Tibial nerve (tissue), 4 donors: ENCODE data around the gene MYH7.

Experiments used
- EP300 ChIP-seq, 2 donors: sonication (generic); formaldehyde crosslinking; IDR thresholded peaks; one replicate each; pipeline ENCODE4 v1.6.1; 2017; ENCODE audit warnings: antibody characterized with exemption in 2 of 2, mild to moderate bottlenecking in 1 of 2
- POLR2A ChIP-seq, 2 donors: fragments of 450-650 bp; IDR thresholded peaks; one replicate each; pipeline ENCODE4 v1.6.1; 2017; ENCODE audit warnings: antibody characterized with exemption in 2 of 2, mild to moderate bottlenecking in 2 of 2, moderate library complexity in 2 of 2
- TF ChIP-seq, protein P1 (sequence below), 5 experiments: fragments of 200-600 bp in 3 of 5; fragments of 450-650 bp in 2 of 5; sonication (generic) in 3 of 5; IDR thresholded peaks; one replicate each; pipeline ENCODE4 v1.5.1; 2016 to 2019; ENCODE audit warnings: antibody characterized with exemption in 5 of 5, mild to moderate bottlenecking in 3 of 5, moderate library complexity in 2 of 5

DNA sequence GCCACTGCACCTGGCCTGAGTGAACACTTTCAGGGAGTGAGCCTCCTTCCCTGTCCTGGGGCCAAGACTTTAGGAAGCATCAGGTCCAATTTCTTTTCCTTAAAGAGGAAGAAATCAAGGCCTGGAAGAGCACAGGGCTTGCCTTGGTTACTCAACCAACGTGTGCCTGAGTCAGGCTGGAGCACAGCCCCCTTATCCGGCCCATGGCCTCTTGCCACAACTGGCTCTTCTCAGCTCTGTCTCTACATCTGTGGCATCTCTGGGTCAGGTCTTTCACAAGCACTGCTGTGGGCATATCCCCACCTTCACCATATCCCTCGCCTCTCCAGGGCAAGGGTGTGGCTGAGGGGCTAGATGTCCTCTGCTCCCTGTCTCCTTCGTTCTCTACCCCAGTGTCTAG is 34.2 kb downstream of the MYH7 start:
- TF ChIP-seq, protein P1, sequence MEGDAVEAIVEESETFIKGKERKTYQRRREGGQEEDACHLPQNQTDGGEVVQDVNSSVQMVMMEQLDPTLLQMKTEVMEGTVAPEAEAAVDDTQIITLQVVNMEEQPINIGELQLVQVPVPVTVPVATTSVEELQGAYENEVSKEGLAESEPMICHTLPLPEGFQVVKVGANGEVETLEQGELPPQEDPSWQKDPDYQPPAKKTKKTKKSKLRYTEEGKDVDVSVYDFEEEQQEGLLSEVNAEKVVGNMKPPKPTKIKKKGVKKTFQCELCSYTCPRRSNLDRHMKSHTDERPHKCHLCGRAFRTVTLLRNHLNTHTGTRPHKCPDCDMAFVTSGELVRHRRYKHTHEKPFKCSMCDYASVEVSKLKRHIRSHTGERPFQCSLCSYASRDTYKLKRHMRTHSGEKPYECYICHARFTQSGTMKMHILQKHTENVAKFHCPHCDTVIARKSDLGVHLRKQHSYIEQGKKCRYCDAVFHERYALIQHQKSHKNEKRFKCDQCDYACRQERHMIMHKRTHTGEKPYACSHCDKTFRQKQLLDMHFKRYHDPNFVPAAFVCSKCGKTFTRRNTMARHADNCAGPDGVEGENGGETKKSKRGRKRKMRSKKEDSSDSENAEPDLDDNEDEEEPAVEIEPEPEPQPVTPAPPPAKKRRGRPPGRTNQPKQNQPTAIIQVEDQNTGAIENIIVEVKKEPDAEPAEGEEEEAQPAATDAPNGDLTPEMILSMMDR (IDR thresholded peaks at IDR 0.05), result no peak
- no peak for TF ChIP-seq POLR2A (IDR thresholded peaks at IDR 0.05)
- TF ChIP-seq EP300 (IDR thresholded peaks at IDR 0.05), result no peak
